Superior temporal gyrus (tissue), 1 donor: ENCODE results near the gene ARHGEF3.
A peak's percentile ranks its signal among the peaks of the same experiment; 100 is the strongest.

Experiments
- DNase-seq: peaks from one replicate; pipeline ENCODE4 v3.0.0-alpha.2; 2016; ENCODE audit errors: extremely low spot score

ARHGEF3 gene

GRCh38 chr3:56801662-56802377 is at the start of gene ARHGEF3:
Gene ARHGEF3 (minus strand): TSS chr3:56801949. CDS start chr3:56801798, 151 bp downstream.
- peak; percentile 87 for DNase-seq

- no peak for DNase-seq
Measured at GRCh38 chr3:56849698-56850097, 47.9 kb upstream of the ARHGEF3 start.

GRCh38 chr3:56845505-56845904 is 43.8 kb upstream of the ARHGEF3 start:
- DNase-seq, result no peak

GRCh38 chr3:56844536-56844935 is 42.8 kb upstream of the ARHGEF3 start:
- DNase-seq, result no peak

- no peak for DNase-seq
Measured at GRCh38 chr3:56839784-56840715, 38.3 kb upstream of the ARHGEF3 start.

GRCh38 chr3:56838448-56838847 is 36.7 kb upstream of the ARHGEF3 start:
- no peak for DNase-seq

GRCh38 chr3:56837196-56837955 is 35.6 kb upstream of the ARHGEF3 start:
- DNase-seq, result no peak

GRCh38 chr3:56836276-56837163 is 34.8 kb upstream of the ARHGEF3 start:
- DNase-seq, result no peak

- DNase-seq, result no peak
Measured at GRCh38 chr3:56835650-56836227, 34.0 kb upstream of the ARHGEF3 start.

GRCh38 chr3:56833536-56833935 is 31.8 kb upstream of the ARHGEF3 start:
- no peak for DNase-seq

- peak; percentile 41 for DNase-seq
Measured at GRCh38 chr3:56833022-56833421, 31.3 kb upstream of the ARHGEF3 start.

GRCh38 chr3:56831572-56831971 is 29.8 kb upstream of the ARHGEF3 start:
- no peak for DNase-seq

- DNase-seq, result no peak
Measured at GRCh38 chr3:56830884-56831283, 29.1 kb upstream of the ARHGEF3 start.

- no peak for DNase-seq
Measured at GRCh38 chr3:56829533-56829932, 27.8 kb upstream of the ARHGEF3 start.

GRCh38 chr3:56826831-56827722 is 25.3 kb upstream of the ARHGEF3 start:
- no peak for DNase-seq

- DNase-seq, result no peak
Measured at GRCh38 chr3:56825567-56826438, 24.1 kb upstream of the ARHGEF3 start.

GRCh38 chr3:56823984-56824703 is 22.4 kb upstream of the ARHGEF3 start:
- DNase-seq, result no peak

GRCh38 chr3:56823421-56823926 is 21.7 kb upstream of the ARHGEF3 start:
- no peak for DNase-seq
